GM13976 (cell line): ENCODE measurements around the gene RYR1.

Experiments used
- DNase-seq: peaks from one replicate; pipeline ENCODE4 v3.0.0; 2012; ENCODE audit warnings: low spot score
- in situ Hi-C: fragments of 300-500 bp; cut with MboI; formaldehyde crosslinking; loops from one replicate; pipeline ENCODE4 v1.12.0; 2022; ENCODE audit warnings: low sequenced_read_pairs, mixed read lengths, inconsistent platforms; ENCODE audit not compliant: unreplicated experiment
- TF ChIP-seq, protein P1 (sequence below): IDR thresholded peaks from 2 replicates; pipeline ENCODE4 v1.5.1; 2012; ENCODE audit warnings: borderline replicate concordance, mild to moderate bottlenecking; ENCODE audit not compliant: insufficient read depth; ENCODE audit errors: extremely low read depth, missing control alignments, control extremely low read depth

RYR1 gene

DNA sequence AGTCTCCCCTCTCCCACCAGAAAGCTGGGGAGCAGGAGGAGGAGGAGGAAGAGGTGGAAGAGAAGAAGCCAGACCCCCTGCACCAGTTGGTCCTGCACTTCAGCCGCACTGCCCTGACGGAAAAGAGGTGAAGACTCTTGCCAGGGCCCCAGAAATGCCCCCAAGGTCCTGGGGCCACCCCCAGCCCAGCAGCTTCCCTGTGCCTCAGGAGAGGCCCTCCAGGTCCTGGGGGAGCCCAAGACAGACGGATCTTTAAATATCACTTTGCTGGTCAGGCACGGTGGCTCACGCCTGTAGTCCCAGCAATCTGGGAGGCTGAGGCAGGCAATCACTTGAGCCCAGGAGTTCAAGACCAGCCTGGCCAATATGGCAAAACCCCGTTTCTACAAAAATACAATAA is 95.4 kb downstream of the RYR1 start:
- TF ChIP-seq, protein P1, sequence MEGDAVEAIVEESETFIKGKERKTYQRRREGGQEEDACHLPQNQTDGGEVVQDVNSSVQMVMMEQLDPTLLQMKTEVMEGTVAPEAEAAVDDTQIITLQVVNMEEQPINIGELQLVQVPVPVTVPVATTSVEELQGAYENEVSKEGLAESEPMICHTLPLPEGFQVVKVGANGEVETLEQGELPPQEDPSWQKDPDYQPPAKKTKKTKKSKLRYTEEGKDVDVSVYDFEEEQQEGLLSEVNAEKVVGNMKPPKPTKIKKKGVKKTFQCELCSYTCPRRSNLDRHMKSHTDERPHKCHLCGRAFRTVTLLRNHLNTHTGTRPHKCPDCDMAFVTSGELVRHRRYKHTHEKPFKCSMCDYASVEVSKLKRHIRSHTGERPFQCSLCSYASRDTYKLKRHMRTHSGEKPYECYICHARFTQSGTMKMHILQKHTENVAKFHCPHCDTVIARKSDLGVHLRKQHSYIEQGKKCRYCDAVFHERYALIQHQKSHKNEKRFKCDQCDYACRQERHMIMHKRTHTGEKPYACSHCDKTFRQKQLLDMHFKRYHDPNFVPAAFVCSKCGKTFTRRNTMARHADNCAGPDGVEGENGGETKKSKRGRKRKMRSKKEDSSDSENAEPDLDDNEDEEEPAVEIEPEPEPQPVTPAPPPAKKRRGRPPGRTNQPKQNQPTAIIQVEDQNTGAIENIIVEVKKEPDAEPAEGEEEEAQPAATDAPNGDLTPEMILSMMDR: no peak
- DNase-seq: no peak
- in situ Hi-C loops: no loop called here

DNA sequence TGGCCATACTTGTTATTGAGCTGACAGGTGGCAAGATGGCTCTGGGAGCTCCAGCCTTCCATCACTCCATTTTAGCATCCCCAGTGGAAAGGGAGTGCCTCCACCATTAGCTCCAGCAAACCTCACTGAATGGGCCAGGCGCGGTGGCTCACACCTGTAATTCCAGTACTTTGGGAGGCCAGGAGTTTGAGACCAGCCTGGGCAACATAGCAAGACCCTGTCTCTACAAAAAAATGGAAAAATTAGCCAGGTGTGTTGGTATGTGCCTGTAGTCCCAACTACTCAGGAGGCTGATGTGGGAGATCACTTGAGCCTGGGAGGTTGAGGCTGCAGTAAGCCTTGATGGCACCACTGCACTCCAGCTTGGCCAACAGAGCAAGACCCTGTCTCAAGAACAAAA is 98.0 kb downstream of the RYR1 start:
- DNase-seq: no peak
- in situ Hi-C loops: no loop called here
- TF ChIP-seq, protein P1: no peak

DNA sequence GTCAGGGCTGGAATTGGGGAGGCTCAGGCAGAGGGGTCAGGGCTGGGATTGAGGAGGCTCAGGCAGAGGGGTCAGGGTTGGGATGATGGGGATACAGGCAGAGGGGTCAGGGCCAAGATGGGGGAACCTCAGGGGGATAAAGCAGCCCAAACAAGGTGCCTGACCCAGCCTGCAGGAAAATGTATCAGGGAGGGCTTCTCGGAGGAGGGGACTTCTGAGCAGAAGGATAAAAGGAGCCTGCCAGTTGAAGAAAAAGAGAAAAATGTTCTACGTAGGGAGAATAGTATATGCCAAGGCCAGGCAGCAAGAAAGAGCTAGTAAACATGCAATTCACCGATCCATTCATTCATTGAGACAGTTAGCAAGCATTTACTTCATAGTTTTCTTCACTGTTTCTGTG is 99.4 kb downstream of the RYR1 start:
- in situ Hi-C loops: no loop called here
- TF ChIP-seq, protein P1: no peak
- DNase-seq: no peak

DNA sequence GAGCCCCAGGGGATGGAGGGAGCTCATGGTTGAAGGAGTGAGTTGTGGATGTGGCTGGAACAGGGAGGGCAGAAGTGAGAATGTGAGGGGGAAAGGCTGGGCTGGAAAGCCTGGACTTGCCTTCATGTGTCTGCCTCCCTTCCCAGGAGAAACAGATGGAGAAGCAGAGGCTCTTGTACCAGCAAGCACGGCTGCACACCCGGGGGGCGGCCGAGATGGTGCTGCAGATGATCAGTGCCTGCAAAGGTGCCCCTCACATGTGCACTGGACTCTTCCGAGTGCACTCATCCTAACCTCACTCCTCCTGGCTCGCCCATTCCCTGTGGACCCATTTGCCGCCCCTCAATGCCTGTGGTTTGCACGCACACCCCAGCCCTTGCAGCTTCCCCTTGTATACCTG is 101.1 kb downstream of the RYR1 start:
- TF ChIP-seq, protein P1: no peak
- in situ Hi-C loops: no loop called here
- DNase-seq: no peak

DNA sequence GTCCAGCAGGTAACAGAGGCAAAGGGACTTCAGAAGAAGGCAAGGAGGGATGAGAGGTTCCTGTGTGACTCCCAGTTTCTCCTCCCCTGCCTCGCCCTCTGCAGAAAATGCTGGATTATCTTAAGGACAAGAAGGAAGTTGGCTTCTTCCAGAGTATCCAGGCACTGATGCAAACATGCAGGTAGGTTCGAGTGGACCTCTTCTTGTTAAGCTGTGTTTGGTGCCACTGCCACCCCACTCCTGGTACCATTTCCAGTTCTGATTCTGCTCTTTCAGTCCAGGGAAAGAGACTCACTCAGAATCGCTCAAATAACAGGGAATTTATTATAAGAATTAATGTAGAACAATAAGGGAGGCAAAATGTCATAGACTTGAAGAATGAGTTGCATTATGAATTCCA is 101.7 kb downstream of the RYR1 start:
- DNase-seq: no peak
- in situ Hi-C loops: no loop called here
- TF ChIP-seq, protein P1: no peak

DNA sequence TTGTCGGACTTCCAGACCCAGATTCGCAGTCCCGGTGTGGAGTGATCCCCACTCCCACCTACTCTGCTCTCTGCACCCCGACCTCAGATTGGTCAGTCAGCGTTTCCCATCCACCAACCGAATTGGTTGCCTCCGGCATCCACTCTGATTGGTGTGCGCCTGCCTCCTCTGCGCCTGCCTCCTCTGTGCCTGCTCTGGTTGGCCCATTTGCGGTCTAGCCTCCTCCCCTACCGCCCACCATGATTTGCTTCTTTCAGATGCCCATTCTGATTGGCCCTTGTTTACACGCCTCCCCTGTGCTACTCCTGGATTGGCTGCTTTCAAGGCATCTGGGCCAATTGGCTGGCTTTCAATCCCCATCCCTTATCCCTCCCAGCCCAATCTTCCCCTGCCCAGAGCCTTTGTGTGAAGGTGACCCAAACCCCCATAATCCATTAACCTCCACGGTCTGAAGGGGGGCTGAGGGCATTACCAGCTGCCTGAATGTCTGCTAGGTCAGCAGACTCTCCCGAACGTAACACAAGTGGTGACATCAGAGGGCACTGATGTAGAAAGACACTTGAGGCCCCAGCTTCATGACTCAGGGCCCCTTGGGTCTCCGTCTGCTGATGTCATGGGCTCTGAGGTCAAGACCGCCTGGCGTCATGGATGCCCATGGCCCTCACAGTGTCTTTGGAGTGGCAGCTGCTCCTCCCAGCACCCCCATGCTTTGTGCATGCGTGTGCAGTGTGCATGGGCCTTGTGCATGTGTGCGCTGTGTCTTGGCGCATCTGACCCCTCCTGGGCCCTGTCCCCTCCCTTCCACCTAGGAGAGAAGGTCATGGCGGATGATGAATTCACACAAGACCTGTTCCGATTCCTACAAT is 103.8 kb downstream of the RYR1 start:
- TF ChIP-seq, protein P1: no peak
- no peak for DNase-seq
- in situ Hi-C loops: no loop called here
